HepG2 (cell line): Measurements from ENCODE around the gene PRRT2. TPM values are rescaled to one million over a fixed set of nuclear protein-coding genes. Genes with fewer than 3 reads are reported as not detected.

Source experiments
- ERF ChIP-seq: IDR thresholded peaks from 2 replicates; pipeline ENCODE4 v1.6.1; 2018; ENCODE audit warnings: missing biosample characterization, missing genetic modification reagents
- GATA4 ChIP-seq: sonication (generic); IDR thresholded peaks from 2 replicates; pipeline ENCODE4 v1.6.1; 2016; ENCODE audit warnings: antibody characterized with exemption, low read depth, borderline replicate concordance
- GTF3A ChIP-seq: sonication (generic); formaldehyde crosslinking; conservative IDR thresholded peaks from 2 replicates; pipeline ENCODE4 v1.4.0; 2020; ENCODE audit warnings: mild to moderate bottlenecking, missing genetic modification reagents
- JDP2 ChIP-seq: sonication (generic); formaldehyde crosslinking; IDR thresholded peaks from 2 replicates; pipeline ENCODE4 v1.8.1; 2022; ENCODE audit warnings: missing genetic modification reagents, borderline replicate concordance
- MAFF ChIP-seq: IDR thresholded peaks from 2 replicates; pipeline ENCODE4 v1.6.1; 2011; ENCODE audit warnings: low read depth, low read length, improper control_type of control experiment
- SRY ChIP-seq: sonication (generic); formaldehyde crosslinking; IDR thresholded peaks from 2 replicates; pipeline ENCODE4 v1.8.0; 2022; ENCODE audit warnings: mild to moderate bottlenecking, missing genetic modification reagents
- ZFP90 ChIP-seq: sonication (generic); formaldehyde crosslinking; IDR thresholded peaks from 2 replicates; pipeline ENCODE4 v1.8.0; 2022; ENCODE audit warnings: missing genetic modification reagents, mild to moderate bottlenecking, inconsistent platforms, borderline replicate concordance
- ZNF160 ChIP-seq: sonication (generic); formaldehyde crosslinking; IDR thresholded peaks from 2 replicates; pipeline ENCODE4 v1.8.0; 2022; ENCODE audit warnings: mild to moderate bottlenecking, inconsistent platforms, missing genetic modification reagents
- ZNF335 ChIP-seq: sonication (generic); formaldehyde crosslinking; IDR thresholded peaks from 2 replicates; pipeline ENCODE4 v1.4.0; 2020; ENCODE audit warnings: missing genetic modification reagents
- ZNF446 ChIP-seq: sonication (generic); formaldehyde crosslinking; IDR thresholded peaks from 2 replicates; pipeline ENCODE4 v1.5.0; 2020; ENCODE audit warnings: mild to moderate bottlenecking, missing genetic modification reagents
- ZNF546 ChIP-seq: sonication (generic); formaldehyde crosslinking; conservative IDR thresholded peaks from 2 replicates; pipeline ENCODE4 v1.8.1; 2023; ENCODE audit warnings: mild to moderate bottlenecking, missing genetic modification reagents
- ZNF567 ChIP-seq: sonication (generic); formaldehyde crosslinking; IDR thresholded peaks from 2 replicates; pipeline ENCODE4 v1.8.1; 2023; ENCODE audit warnings: mild to moderate bottlenecking, missing genetic modification reagents, borderline replicate concordance
- ZNF7 ChIP-seq: IDR thresholded peaks from 2 replicates; pipeline ENCODE4 v1.6.1; 2016; ENCODE audit warnings: missing biosample characterization, missing genetic modification reagents
- ZNF816 ChIP-seq: sonication (generic); formaldehyde crosslinking; IDR thresholded peaks from 2 replicates; pipeline ENCODE4 v1.8.0; 2022; ENCODE audit warnings: missing genetic modification reagents, mild to moderate bottlenecking, borderline replicate concordance
- polyA plus RNA-seq, 8 experiments: library from polyadenylated mRNA; depleted of rRNA in 3 of 8; stranded (reverse) in 7 of 8; unstranded in 1 of 8; fragments of >200 nt; fragmentation: Illumina TruSeq in 4 of 8; extraction: Trizol in 4 of 8; gene quantifications; 2 replicates each; pipeline versions ENCODE4 v1.2.1 to v1.2.3, GENCODE V29; 2011 to 2016; ENCODE audit warnings: low read depth in 4 of 8, missing spikeins in 1 of 8, mixed read lengths in 1 of 8; ENCODE audit not compliant: insufficient read depth in 1 of 8
- total RNA-seq, 5 experiments: library from RNA; depleted of rRNA; stranded (reverse); fragments of >200 nt; fragmentation: Illumina TruSeq; extraction: Trizol; gene quantifications; 2 replicates each; pipeline ENCODE4 v1.2.3, GENCODE V29; 2016; ENCODE audit warnings: low read depth in 1 of 5
- TF ChIP-seq, protein P1 (sequence below): sonication (generic); formaldehyde crosslinking; IDR thresholded peaks from 2 replicates; pipeline ENCODE4 v1.5.0; 2020; ENCODE audit warnings: mild to moderate bottlenecking, missing genetic modification reagents
- TF ChIP-seq, protein P2 (sequence below): sonication (generic); formaldehyde crosslinking; IDR thresholded peaks from 2 replicates; pipeline ENCODE4 v1.4.0; 2020; ENCODE audit warnings: missing genetic modification reagents, borderline replicate concordance

Gene PRRT2
- total and polyA plus RNA-seq, 2 of the 13 experiments (the other 11 are each of a cell fraction or from before 2014, with no cell fraction given) = 0.51 to 1.1 TPM

DNA sequence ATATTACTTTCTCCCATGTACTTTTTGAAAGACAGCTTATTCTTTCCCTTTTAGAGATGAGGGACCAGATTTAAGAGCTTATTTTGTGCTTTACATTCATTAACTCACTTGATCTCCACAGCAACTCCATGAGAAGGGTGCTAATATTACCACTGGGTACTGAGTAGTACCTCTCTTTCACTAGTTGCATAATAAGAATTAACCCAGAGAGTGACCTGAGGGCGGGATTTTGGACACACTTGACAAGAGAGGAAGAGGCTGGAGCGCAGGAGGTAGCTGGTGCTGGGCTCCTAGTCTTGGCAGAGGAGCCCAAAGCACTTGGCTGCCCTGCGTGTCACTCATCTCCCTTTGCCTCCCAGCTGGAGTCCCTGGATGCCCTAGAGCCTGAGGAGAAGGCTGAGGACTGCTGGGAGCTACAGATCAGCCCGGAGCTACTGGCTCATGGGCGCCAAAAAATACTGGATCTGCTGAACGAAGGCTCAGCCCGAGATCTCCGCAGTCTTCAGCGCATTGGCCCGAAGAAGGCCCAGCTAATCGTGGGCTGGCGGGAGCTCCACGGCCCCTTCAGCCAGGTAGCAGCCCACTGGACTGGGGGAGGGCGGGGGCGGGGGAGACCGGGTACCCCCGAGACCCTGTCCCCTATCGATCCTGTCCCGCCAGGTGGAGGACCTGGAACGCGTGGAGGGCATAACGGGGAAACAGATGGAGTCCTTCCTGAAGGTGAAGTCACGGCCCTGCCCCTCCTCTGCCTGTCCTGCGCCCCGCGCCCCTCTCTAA, 7.3 kb upstream of the PRRT2 start (continued):
- TF ChIP-seq, protein P1, sequence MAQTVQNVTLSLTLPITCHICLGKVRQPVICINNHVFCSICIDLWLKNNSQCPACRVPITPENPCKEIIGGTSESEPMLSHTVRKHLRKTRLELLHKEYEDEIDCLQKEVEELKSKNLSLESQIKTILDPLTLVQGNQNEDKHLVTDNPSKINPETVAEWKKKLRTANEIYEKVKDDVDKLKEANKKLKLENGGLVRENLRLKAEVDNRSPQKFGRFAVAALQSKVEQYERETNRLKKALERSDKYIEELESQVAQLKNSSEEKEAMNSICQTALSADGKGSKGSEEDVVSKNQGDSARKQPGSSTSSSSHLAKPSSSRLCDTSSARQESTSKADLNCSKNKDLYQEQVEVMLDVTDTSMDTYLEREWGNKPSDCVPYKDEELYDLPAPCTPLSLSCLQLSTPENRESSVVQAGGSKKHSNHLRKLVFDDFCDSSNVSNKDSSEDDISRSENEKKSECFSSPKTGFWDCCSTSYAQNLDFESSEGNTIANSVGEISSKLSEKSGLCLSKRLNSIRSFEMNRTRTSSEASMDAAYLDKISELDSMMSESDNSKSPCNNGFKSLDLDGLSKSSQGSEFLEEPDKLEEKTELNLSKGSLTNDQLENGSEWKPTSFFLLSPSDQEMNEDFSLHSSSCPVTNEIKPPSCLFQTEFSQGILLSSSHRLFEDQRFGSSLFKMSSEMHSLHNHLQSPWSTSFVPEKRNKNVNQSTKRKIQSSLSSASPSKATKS (CRISPR knock-in tag) = no peak
- TF ChIP-seq ZNF335 (no peak), MAFF (no peak), JDP2 (CRISPR knock-in tag) (no peak), ZNF567 (CRISPR knock-in tag) (no peak), GATA4 (no peak), ZNF160 (CRISPR knock-in tag) (0 out of 2 replicates have a peak, but pooled peaks have one; percentile 5), ZNF546 (CRISPR knock-in tag) (no peak), SRY (CRISPR knock-in tag) (no peak), ZNF816 (CRISPR knock-in tag) (no peak), ZNF7 (CRISPR knock-in tag) (no peak), ZNF446 (CRISPR knock-in tag) (peak; percentile 82; the same call in 1 of the 2 replicates), GTF3A (CRISPR knock-in tag) (no peak), ZFP90 (CRISPR knock-in tag) (peak; percentile 7), ERF (CRISPR knock-in tag) (no peak)
- TF ChIP-seq, protein P2, sequence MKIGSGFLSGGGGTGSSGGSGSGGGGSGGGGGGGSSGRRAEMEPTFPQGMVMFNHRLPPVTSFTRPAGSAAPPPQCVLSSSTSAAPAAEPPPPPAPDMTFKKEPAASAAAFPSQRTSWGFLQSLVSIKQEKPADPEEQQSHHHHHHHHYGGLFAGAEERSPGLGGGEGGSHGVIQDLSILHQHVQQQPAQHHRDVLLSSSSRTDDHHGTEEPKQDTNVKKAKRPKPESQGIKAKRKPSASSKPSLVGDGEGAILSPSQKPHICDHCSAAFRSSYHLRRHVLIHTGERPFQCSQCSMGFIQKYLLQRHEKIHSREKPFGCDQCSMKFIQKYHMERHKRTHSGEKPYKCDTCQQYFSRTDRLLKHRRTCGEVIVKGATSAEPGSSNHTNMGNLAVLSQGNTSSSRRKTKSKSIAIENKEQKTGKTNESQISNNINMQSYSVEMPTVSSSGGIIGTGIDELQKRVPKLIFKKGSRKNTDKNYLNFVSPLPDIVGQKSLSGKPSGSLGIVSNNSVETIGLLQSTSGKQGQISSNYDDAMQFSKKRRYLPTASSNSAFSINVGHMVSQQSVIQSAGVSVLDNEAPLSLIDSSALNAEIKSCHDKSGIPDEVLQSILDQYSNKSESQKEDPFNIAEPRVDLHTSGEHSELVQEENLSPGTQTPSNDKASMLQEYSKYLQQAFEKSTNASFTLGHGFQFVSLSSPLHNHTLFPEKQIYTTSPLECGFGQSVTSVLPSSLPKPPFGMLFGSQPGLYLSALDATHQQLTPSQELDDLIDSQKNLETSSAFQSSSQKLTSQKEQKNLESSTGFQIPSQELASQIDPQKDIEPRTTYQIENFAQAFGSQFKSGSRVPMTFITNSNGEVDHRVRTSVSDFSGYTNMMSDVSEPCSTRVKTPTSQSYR (CRISPR knock-in tag) = no peak
